22Rv1 (cell line): ENCODE measurements around the gene BRI3BP.

ENCODE experiments used
- ZFX ChIP-seq: fragments of 450-650 bp; IDR thresholded peaks from 2 replicates; pipeline ENCODE4 v1.6.1; 2017; ENCODE audit warnings: antibody characterized with exemption, borderline replicate concordance
- TF ChIP-seq, protein P1 (sequence below): fragments of 450-650 bp; IDR thresholded peaks from 2 replicates; pipeline ENCODE4 v1.5.1; 2017; ENCODE audit warnings: mild to moderate bottlenecking

DNA sequence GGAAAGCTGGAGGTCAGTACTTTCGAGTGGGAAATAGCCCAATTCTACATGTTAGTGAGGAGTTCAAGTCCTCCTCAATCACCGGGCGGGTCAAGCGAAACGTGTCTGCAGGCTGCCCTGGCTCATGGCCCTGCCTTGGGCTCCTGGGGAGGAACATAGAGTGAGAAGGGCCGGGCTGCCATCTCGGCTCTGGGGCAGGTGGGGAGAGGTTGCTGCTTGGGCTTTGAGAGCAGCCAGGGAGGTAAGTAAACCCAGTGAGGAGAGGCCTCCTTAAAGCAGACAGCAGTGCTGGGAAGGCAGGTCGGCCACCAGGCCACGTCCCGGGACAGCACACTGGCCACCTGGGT, 47.0 kb upstream of the BRI3BP start:
- TF ChIP-seq, protein P1, sequence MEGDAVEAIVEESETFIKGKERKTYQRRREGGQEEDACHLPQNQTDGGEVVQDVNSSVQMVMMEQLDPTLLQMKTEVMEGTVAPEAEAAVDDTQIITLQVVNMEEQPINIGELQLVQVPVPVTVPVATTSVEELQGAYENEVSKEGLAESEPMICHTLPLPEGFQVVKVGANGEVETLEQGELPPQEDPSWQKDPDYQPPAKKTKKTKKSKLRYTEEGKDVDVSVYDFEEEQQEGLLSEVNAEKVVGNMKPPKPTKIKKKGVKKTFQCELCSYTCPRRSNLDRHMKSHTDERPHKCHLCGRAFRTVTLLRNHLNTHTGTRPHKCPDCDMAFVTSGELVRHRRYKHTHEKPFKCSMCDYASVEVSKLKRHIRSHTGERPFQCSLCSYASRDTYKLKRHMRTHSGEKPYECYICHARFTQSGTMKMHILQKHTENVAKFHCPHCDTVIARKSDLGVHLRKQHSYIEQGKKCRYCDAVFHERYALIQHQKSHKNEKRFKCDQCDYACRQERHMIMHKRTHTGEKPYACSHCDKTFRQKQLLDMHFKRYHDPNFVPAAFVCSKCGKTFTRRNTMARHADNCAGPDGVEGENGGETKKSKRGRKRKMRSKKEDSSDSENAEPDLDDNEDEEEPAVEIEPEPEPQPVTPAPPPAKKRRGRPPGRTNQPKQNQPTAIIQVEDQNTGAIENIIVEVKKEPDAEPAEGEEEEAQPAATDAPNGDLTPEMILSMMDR: no peak
- TF ChIP-seq ZFX: no peak
